ENCODE results near the gene GARIN3.
"Not testable (repeated sequence)": the region's sequence is repeated elsewhere in the genome, so short reads cannot be mapped to it uniquely, and the experiment has no call there.

The GARIN3 gene

DNA sequence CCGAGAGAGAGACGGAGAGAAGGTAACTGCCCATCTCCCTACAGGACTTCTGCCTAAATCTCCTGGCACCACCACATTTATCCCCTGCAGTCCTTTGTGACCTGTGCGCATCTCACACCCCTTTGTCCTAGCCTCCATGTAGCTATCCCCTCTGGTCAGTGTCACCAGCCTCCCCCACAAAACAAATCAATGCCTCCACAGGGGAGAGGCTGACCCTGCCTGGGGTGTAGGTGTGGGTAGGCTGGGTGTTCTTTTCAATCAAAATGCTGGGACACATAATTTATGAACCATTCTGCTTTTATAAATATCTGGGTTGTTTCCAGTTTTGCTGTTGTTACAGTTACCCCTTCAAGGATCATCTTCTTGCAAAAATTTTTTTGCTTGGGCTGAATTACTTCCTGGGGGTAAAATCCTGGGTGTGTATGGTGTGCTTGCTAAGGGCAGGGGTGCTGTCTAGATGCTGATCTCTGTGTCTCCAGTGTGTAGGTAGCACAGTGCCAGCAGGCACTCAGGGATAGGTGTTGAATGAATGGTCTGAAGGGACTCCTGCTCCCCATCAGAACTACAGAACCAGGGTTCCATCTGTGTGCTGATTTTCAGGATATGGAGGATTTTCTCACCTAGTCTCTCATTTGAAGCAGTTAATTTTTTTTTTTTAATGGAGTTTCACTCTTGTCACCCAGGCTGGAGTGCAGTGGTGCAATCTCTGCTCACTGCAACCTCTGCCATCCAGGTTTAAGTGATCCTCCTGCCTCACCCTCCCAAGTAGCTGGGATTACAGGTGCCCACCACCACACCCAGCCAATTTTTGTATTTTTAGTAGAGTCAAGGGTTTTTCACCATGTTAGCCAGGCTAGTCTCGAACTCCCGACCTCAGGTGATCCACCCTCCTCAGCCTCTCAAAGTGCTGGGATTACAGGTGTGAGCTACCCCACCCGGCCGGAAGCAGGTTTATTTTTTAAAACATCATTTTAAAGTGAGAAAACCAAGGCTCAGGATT lies at the start of gene GARIN3:
Gene GARIN3, minus strand, starts transcription at position 51 of the 1,000 bp plus-strand sequence. CDS start 96 bp downstream, outside the sequence.
- no peak for DNase-seq (ENCODE audit: low read depth)

DNA sequence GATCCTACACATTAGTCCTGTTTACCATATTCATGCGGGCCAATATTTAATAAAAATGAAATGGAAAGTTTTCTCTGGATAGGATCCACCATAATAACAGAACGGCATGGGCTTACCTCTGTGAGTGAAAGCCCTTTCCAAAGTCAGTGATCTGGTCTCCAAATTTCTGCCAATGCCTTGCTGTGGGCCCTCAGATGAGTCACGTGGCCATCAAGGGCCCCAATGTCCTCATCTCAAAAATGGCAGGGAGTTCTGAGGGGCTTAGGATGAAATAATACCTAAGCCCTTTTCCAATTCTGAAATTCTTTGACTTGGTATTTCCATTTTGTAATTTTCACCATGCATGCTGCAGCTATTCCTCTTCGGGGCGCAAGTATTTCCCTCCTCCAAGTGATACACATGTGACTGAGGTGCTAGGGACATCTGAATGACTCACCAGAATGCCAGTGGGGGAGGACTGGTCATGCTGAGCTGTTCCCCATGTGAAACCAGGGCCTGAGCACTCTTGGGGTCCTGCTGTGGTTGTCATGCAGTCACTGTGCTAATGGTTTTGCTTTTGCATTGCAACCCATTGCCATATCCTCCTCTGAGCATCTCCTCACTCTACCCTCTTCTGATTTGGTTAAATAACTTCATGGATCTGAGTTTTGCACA lies 49.6 kb upstream of the GARIN3 start:
- no peak for DNase-seq (ENCODE audit: low read depth)

- DNase-seq (ENCODE audit: low read depth) = no peak
These were observed 48.9 kb upstream of the GARIN3 start for GRCh38 chr5:157214861-157215513.

DNA sequence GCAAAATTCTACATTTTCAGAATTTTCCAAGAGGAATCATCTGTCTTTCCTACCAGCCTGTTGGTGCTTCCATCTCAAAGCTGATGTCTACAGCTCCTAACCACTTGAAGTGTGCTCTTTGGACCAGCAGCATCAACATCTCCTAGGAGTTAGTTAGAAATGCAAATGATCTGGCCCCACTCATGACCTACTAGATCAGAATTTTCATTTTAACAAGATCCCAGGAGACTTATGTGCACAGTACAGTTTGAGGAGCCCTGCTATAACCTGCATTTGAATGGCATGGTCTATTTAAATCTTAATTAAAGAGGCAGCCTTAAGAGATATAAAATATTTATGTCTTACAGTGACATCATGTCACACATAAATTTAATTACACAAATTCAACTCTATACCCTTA lies 48.4 kb upstream of the GARIN3 start:
- DNase-seq (ENCODE audit: low read depth) = no peak

- no peak for DNase-seq (ENCODE audit: low read depth)
These were observed 47.6 kb upstream of the GARIN3 start for GRCh38 chr5:157213527-157214243.

DNA sequence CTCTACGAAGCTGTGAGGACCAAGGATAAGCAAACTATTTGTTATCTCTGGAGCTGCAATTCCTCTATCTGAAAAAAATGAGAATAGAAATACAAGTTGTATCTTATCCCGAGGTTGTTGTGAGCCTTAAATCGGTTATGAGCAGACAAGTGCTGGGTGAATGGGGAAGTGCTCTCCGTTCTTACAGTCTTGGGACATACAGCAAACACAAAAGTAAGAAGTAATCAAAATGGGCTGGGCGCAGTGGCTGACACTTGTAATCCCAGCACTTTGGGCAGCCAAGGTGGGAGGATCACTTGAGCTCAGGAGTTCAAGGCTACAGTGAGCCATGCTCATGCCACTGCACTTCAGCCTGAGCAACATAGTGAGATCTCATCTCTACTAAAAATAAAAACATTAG lies 46.2 kb upstream of the GARIN3 start:
- no peak for DNase-seq (ENCODE audit: low read depth)

DNA sequence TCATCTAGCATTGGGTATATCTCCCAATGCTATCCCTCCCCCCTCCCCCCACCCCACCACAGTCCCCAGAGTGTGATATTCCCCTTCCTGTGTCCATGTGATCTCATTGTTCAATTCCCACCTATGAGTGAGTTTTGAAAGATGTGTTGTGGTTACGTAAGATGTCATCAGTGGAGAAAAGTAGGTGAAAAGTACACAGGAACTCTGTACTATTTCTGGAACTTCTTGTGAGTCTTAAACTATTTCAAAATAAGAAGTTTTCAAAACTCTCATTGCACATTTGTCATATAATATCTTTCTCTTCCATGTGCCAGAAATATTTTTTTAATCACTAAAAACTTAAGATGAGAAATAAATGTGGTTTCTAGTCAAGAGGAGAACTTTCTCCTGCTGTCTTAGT lies 44.6 kb upstream of the GARIN3 start:
- DNase-seq (ENCODE audit: low read depth) = not testable (repeated sequence)

DNA sequence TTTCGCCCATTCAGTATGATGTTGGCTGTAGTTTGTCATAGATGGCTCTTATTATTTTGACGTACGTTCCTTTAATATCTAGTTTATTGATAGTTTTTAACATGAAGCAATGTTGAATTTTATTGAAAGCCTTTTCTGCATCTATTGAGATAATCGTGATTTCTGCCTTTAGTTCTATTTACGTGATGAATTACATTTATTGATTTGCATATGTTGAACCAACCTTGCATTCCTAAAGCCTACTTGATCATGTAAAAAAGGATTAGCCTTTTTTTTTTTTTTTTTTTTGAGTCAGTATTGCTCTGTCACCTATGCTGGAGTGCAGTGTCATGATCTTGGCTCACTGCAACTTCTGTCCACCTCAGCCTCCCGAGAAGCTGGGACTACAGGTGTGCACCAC lies 39.6 kb upstream of the GARIN3 start:
- no peak for DNase-seq (ENCODE audit: low read depth)

DNA sequence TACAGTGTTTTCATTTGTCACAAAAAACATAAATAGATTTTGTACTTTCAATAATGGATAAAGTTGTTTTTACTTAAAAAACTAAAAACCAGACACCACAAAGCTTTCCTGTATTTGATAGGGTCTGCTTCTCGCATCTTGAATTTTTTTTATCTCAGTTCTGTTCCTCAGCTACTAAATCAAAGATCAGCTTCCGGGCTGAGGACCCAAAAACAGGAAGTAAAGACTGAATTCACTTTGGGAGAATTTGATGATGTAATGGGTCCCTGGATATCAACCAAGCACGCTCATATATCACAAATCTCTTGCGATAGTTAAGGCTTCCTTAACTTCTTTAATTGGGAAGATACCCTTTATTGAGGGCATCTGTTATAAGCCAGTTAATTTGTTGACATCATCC lies 38.7 kb upstream of the GARIN3 start:
- DNase-seq (ENCODE audit: low read depth) = no peak

- DNase-seq (ENCODE audit: low read depth) = no peak
These were observed 37.4 kb upstream of the GARIN3 start for GRCh38 chr5:157203417-157203816.

DNA sequence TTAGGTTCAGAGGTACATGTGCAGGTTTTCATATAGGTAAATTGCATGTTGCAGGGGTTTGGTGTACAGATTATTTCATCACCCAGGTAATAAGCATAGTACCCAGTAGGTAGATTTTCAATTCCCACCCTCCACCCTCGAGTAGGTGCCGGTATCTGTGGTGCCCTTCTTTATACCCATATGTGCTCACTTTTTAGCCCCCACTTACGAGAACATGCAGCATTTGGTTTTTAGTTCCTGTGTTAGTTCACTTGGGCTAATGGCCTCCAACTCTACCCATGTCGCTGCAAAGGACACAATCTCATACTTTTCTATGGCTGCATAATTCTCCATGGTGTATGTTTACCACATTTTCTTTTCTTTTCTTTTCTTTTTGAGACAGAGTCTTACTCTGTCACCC lies 35.8 kb upstream of the GARIN3 start:
- no peak for DNase-seq (ENCODE audit: low read depth)

DNA sequence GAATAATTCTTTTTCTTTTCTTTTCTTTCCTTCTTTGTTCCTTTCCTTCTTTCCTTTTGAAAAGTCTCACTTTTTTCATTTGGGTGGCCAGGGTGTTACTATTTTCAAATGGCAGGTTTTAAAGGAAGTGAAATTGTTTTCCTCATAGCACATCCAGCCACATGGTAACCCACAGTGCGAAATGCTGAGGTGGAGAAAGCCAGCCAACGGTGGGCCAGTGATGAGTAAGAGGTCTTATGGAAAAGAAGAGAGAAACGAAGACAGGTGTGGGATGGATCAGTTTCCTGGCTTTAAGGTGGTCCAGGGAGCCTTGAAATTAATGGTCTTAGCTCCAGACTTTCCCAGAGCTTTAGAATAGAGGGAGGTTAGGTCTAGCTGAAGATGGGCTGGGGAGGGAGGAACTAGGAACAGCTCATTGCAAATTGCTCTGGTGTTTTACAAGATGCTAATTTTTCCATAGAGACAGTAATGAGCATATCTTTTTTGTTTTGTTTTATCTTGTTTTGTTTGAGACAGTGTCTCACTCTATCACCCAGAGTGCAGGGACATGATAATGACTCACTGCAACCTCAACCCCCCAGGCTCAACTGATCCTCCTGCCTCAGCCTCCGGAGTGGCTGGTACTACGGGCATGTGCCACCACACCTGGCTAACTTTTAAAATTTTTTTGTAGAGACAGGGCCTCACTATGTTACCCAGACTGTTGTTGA lies 32.4 kb upstream of the GARIN3 start:
- no peak for DNase-seq (ENCODE audit: low read depth)

DNA sequence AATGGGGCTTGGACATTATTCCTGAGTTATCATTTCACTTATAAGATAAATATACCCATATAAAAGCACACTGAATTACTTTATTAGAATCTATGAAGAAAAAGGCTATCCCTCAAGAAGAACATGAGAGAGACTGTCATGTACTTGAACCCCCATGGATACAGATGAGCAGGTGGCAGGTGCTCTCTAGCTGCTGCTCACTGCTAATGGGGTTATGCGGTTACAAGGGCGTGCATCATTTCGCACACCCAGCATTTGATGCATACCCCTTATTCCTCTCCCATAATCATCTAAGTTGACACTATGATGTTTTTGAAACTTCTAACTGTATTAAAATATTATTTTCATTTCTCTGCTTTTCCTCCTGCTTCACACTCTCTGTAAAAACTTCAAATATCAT lies 31.0 kb upstream of the GARIN3 start:
- no peak for DNase-seq (ENCODE audit: low read depth)

GRCh38 chr5:157196045-157196444 lies 30.0 kb upstream of the GARIN3 start:
- DNase-seq (ENCODE audit: low read depth) = no peak

DNA sequence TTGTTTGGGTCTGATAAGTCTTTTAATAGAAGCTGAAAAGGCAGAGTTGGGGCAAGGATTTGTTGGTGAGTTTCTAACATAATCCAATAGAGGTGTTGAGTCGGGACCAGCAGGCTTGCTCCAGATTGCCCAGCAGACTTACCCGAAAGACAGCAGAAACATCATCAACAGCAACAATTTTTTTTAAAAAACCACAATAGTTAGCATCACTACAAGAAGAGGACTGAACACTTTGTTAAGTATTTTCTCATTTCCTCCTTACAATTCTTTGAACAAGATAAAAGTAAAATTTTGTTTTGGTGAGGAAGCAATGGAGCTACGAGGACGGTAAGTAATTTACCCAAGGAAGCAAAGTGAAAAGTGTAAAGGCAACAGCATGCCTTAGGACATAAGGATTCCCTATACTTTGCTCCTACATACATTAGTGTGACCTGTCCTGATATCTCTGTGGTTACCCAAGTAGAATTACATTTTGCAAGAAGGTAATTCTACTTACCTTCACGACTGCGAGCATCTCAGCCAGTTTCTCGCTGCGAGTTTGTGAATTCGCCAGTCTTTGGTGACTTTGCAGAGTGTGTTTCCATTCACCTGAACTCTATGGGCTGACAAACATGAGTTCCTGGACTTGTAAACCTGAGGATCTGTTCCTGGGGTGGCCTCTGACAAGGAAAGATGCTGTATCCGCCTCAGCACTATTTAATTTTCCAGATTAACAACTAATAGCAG lies 27.8 kb upstream of the GARIN3 start:
- no peak for DNase-seq (ENCODE audit: low read depth)

DNA sequence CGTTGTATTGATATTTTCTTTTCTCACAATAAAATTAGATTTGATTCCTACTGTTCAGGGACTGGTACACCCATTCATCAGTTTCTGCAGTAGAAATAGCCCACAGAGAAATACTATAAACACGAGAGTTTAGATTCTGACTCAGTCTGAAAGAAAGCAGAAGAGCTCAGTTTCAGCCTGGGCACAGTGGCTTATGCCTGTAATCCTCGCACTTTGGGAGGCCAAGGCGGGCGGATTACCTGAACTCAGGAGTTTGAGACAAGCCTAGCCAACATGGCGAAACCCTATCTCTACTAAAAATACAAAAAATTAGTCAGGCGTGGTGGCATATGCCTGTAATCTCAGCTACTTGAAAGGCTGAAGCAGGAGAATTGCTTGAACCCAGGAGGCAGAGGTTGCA lies 23.2 kb upstream of the GARIN3 start:
- DNase-seq (ENCODE audit: low read depth) = no peak

DNA sequence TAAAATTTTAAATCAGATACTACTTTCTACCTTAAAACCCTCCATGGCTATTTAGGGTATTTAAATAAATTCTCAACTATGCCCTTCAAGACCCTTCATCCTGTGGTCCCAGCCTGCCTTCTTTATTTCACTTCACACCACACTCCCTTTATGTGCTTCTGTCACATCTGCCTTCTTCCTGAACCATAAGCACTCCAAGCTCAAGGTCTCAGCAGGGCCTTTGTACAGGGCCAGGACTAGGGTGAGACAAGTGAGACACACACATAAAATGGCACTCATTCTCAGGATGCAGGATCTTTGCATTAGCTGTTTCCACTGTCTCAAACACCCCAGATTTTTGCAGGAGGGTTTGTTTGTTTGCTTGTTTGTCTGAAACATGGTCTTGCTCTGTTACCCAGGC lies 22.2 kb upstream of the GARIN3 start:
- DNase-seq (ENCODE audit: low read depth) = no peak

GRCh38 chr5:157187046-157187754 lies 21.1 kb upstream of the GARIN3 start:
- DNase-seq (ENCODE audit: low read depth) = no peak

- no peak for DNase-seq (ENCODE audit: low read depth)
These were observed 20.4 kb upstream of the GARIN3 start for GRCh38 chr5:157186309-157187045.

Data from stimulated activated CD8-positive, alpha-beta memory T cell treated with anti-CD3 and anti-CD28 coated beads, Interleukin-15, amount 100 ng/mL, for 1 hour (primary cell).